ENCODE results near the gene BACH1. TPM values are rescaled to one million over a fixed set of nuclear protein-coding genes. Genes with fewer than 3 reads are reported as not detected.
"Not testable (repeated sequence)": the region's sequence is repeated elsewhere in the genome, so short reads cannot be mapped to it uniquely, and the experiment has no call there.

BACH1 gene
- total RNA-seq, 1 experiment from 2014 or later: 29.2 TPM

GRCh38 chr21:29349702-29350101, 51.0 kb downstream of the BACH1 start:
- Histone ChIP-seq H3K36me3 (peaks cover 36% of the 10 kb centered on the region), H3K27me3 (no peaks in the 10 kb centered on the region), H3K4me3 (no peak overlapping the region), H3K9me3 (peaks cover 7% of the 10 kb centered on the region; the same call in 1 of the 2 replicates)
- DNase-seq: no peak

GRCh38 chr21:29350246-29350779, 51.6 kb downstream of the BACH1 start:
- no peaks in the 10 kb centered on the region for H3K27me3 ChIP-seq
- peaks cover 8% of the 10 kb centered on the region; the same call in 1 of the 2 replicates for H3K9me3 ChIP-seq
- peaks cover 37% of the 10 kb centered on the region for H3K36me3 ChIP-seq
- H3K4me3 ChIP-seq: no peak overlapping the region
- no peak for DNase-seq

- DNase-seq: peak; percentile 36
- H3K9me3 ChIP-seq: peaks cover 8% of the 10 kb centered on the region; the same call in 1 of the 2 replicates
- no peaks in the 10 kb centered on the region for H3K27me3 ChIP-seq
- H3K36me3 ChIP-seq: peaks cover 37% of the 10 kb centered on the region
- H3K4me3 ChIP-seq: no peak overlapping the region
These were observed 53.0 kb downstream of the BACH1 start for GRCh38 chr21:29351691-29352090.

- H3K9me3 ChIP-seq, H3K4me3 ChIP-seq, DNase-seq, H3K27me3 ChIP-seq: not testable (repeated sequence)
- peaks cover 31% of the 10 kb centered on the region for H3K36me3 ChIP-seq
These were observed 56.5 kb downstream of the BACH1 start for GRCh38 chr21:29355043-29355710.

GRCh38 chr21:29356291-29356690, 57.6 kb downstream of the BACH1 start:
- H3K4me3 ChIP-seq, DNase-seq, H3K27me3 ChIP-seq, H3K9me3 ChIP-seq: not testable (repeated sequence)
- H3K36me3 ChIP-seq: peaks cover 31% of the 10 kb centered on the region

- H3K9me3 ChIP-seq, H3K27me3 ChIP-seq, DNase-seq, H3K4me3 ChIP-seq: not testable (repeated sequence)
- H3K36me3 ChIP-seq: peaks cover 33% of the 10 kb centered on the region
These were observed 58.1 kb downstream of the BACH1 start for GRCh38 chr21:29356810-29357209.

GRCh38 chr21:29359718-29360117, 61.0 kb downstream of the BACH1 start:
- peaks cover 23% of the 10 kb centered on the region for H3K36me3 ChIP-seq
- no peak for DNase-seq

GRCh38 chr21:29360799-29361765, 62.4 kb downstream of the BACH1 start:
- Histone ChIP-seq H3K4me3 (no peak overlapping the region), H3K9me3 (no peaks in the 10 kb centered on the region), H3K36me3 (peaks cover 15% of the 10 kb centered on the region), H3K27me3 (no peaks in the 10 kb centered on the region)
- no peak for DNase-seq

More at GRCh38 chr21:29359718-29360117, 61.0 kb downstream of the BACH1 start:
- Histone ChIP-seq H3K9me3 (peaks cover 1% of the 10 kb centered on the region; the same call in 1 of the 2 replicates), H3K4me3 (no peak overlapping the region), H3K27me3 (no peaks in the 10 kb centered on the region)

- no peak overlapping the region for H3K4me3 ChIP-seq
- H3K27me3 ChIP-seq: no peaks in the 10 kb centered on the region
- H3K36me3 ChIP-seq: peaks cover 15% of the 10 kb centered on the region
- no peak for DNase-seq
- no peaks in the 10 kb centered on the region for H3K9me3 ChIP-seq
These were observed 64.0 kb downstream of the BACH1 start for GRCh38 chr21:29362758-29363157.

GRCh38 chr21:29365661-29366265, 67.0 kb downstream of the BACH1 start:
- DNase-seq: no peak
- H3K4me3 ChIP-seq: no peak overlapping the region
- H3K36me3 ChIP-seq: peaks cover 15% of the 10 kb centered on the region
- no peaks in the 10 kb centered on the region for H3K9me3 ChIP-seq
- H3K27me3 ChIP-seq: no peaks in the 10 kb centered on the region

GRCh38 chr21:29366532-29366931, 67.8 kb downstream of the BACH1 start:
- Histone ChIP-seq H3K9me3 (no peaks in the 10 kb centered on the region), H3K36me3 (peaks cover 15% of the 10 kb centered on the region), H3K4me3 (no peak overlapping the region), H3K27me3 (no peaks in the 10 kb centered on the region)
- DNase-seq: no peak

- Histone ChIP-seq H3K9me3 (no peaks in the 10 kb centered on the region), H3K27me3 (no peaks in the 10 kb centered on the region), H3K4me3 (no peak overlapping the region), H3K36me3 (peaks cover 8% of the 10 kb centered on the region)
- no peak for DNase-seq
These were observed 68.6 kb downstream of the BACH1 start for GRCh38 chr21:29367335-29367734.

GRCh38 chr21:29368906-29369305, 70.2 kb downstream of the BACH1 start:
- Histone ChIP-seq H3K36me3 (peaks cover 11% of the 10 kb centered on the region), H3K4me3 (no peak overlapping the region), H3K27me3 (no peaks in the 10 kb centered on the region), H3K9me3 (no peaks in the 10 kb centered on the region)
- no peak for DNase-seq

- no peak for DNase-seq
- Histone ChIP-seq H3K9me3 (no peaks in the 10 kb centered on the region), H3K36me3 (peaks cover 10% of the 10 kb centered on the region), H3K27me3 (no peaks in the 10 kb centered on the region), H3K4me3 (no peak overlapping the region)
These were observed 72.7 kb downstream of the BACH1 start for GRCh38 chr21:29371464-29371863.

GRCh38 chr21:29372063-29372802, 73.5 kb downstream of the BACH1 start:
- no peak overlapping the region for H3K4me3 ChIP-seq
- H3K36me3 ChIP-seq: peaks cover 10% of the 10 kb centered on the region
- DNase-seq: peak; percentile 17

GRCh38 chr21:29374481-29374880, 75.8 kb downstream of the BACH1 start:
- no peak for DNase-seq
- Histone ChIP-seq H3K9me3 (no peaks in the 10 kb centered on the region), H3K27me3 (no peaks in the 10 kb centered on the region), H3K36me3 (peaks cover 10% of the 10 kb centered on the region), H3K4me3 (no peak overlapping the region)

More at GRCh38 chr21:29372063-29372802, 73.5 kb downstream of the BACH1 start:
- Histone ChIP-seq H3K9me3 (no peaks in the 10 kb centered on the region), H3K27me3 (no peaks in the 10 kb centered on the region)

Data from MG63 (cell line).